Activated B cell treated with CpG ODN at 0.5 μM for 24 hours (primary cell): Measurements from ENCODE around the gene ICAM3. TPM values are rescaled to one million over a fixed set of nuclear protein-coding genes. Genes with fewer than 3 reads are reported as not detected.
"Not testable (repeated sequence)": the region's sequence is repeated elsewhere in the genome, so short reads cannot be mapped to it uniquely, and the experiment has no call there.

Experiments
- ATAC-seq: fragments of 200-7000 bp; cut with Tn5 transposase; one replicate; pipeline ENCODE4 v1.10.0; 2021; ENCODE audit warnings: low read depth, mild to moderate bottlenecking, moderate library complexity
- CTCF ChIA-PET: fragments of 350-600 bp; sonication (Branson Sonifier 250); formaldehyde crosslinking; loops from one replicate; lab custom pipeline; 2021; ENCODE audit warnings: antibody characterized with exemption; lab: Charles Lee
- POLR2A ChIA-PET: fragments of 350-600 bp; sonication (Branson Sonifier 250); formaldehyde crosslinking; loops from one replicate; lab custom pipeline; 2021; ENCODE audit warnings: antibody characterized with exemption; lab: Charles Lee
- DNase-seq: peaks from one replicate; pipeline ENCODE4 v3.0.0; 2022
- H3K27ac Mint-ChIP-seq: one replicate; pipeline ENCODE4 v1.8.0; 2020; ENCODE audit warnings: mixed read lengths
- H3K27me3 Mint-ChIP-seq: one replicate; pipeline ENCODE4 v1.8.0; 2021; ENCODE audit warnings: mixed read lengths
- H3K36me3 Mint-ChIP-seq: one replicate; pipeline ENCODE4 v1.8.0; 2021; ENCODE audit warnings: low read depth, mixed read lengths
- H3K4me1 Mint-ChIP-seq: one replicate; pipeline ENCODE4 v1.8.0; 2021; ENCODE audit warnings: mixed read lengths
- H3K4me3 Mint-ChIP-seq: one replicate; pipeline ENCODE4 v1.8.0; 2020; ENCODE audit warnings: mild to moderate bottlenecking, mixed read lengths
- H3K9me3 Mint-ChIP-seq: one replicate; pipeline ENCODE4 v1.8.0; 2020; ENCODE audit warnings: mixed read lengths
- CTCF ChIP-seq: fragments of 200-600 bp; IDR thresholded peaks from one replicate; pipeline ENCODE4 v1.8.0; 2022; ENCODE audit warnings: antibody characterized with exemption, mild to moderate bottlenecking
- intact Hi-C: fragments of 100-400 bp; cut with micrococcal nuclease; formaldehyde crosslinking; loops from one replicate; pipeline ENCODE4 v1.15.1; 2024
- total RNA-seq: library from RNA; stranded (reverse); gene quantifications from 2 replicates; pipeline ENCODE4 v1.2.3, GENCODE V29; 2022

ICAM3 gene
- total RNA-seq, 1 donor from 2014 or later: 147 TPM

- ChIA-PET POLR2A (interaction anchor here (1.0 to 2.0 kb wide), 2 partner anchors 39 to 83 kb away, joined by 7 read pairs; partner anchors contain the start of genes ICAM5 and RAVER1), CTCF (interaction anchor here (2.9 kb wide), 1 partner anchor 16 kb away, joined by 7 read pairs; no protein-coding TSS in a partner anchor)
- Mint-ChIP-seq H3K27ac (no peak overlapping the region), H3K27me3 (no peaks in the 10 kb centered on the region), H3K4me3 (no peak overlapping the region), H3K9me3 (no peaks in the 10 kb centered on the region), H3K36me3 (peaks cover 48% of the 10 kb centered on the region), H3K4me1 (peaks cover 16% of the 10 kb centered on the region)
- ATAC-seq (no peak), DNase-seq (no peak)
- intact Hi-C loops: loop anchor here (5.0 kb wide), 1 partner anchor 35 kb away; the partner anchor contains the start of gene ICAM3
- no peak for TF ChIP-seq CTCF
Measured at GRCh38 chr19:10372690-10373089, 33.3 kb upstream of the ICAM3 start.

GRCh38 chr19:10368101-10368803, 28.8 kb upstream of the ICAM3 start:
- POLR2A ChIA-PET: interaction anchor here (0.5 kb wide), 1 partner anchor 35 kb away, joined by 3 read pairs; the partner anchor contains the start of gene RAVER1
- CTCF ChIA-PET: no interaction called here
- intact Hi-C loops: no loop called here
- Mint-ChIP-seq H3K36me3 (peaks cover 71% of the 10 kb centered on the region), H3K27me3 (no peaks in the 10 kb centered on the region), H3K9me3 (no peaks in the 10 kb centered on the region), H3K4me1 (peaks cover 2% of the 10 kb centered on the region), H3K4me3 (no peak overlapping the region), H3K27ac (no peak overlapping the region)
- no peak for DNase-seq
- no peak for TF ChIP-seq CTCF
- no peak for ATAC-seq

GRCh38 chr19:10366950-10367512, 27.6 kb upstream of the ICAM3 start:
- CTCF ChIA-PET, H3K27ac Mint-ChIP-seq, POLR2A ChIA-PET, H3K9me3 Mint-ChIP-seq, intact Hi-C loops, H3K4me3 Mint-ChIP-seq, DNase-seq, ATAC-seq, H3K27me3 Mint-ChIP-seq, H3K4me1 Mint-ChIP-seq: not testable (repeated sequence)
- H3K36me3 Mint-ChIP-seq: peaks cover 78% of the 10 kb centered on the region

GRCh38 chr19:10365518-10365917, 26.1 kb upstream of the ICAM3 start:
- H3K4me1 Mint-ChIP-seq: no peaks in the 10 kb centered on the region
- TF ChIP-seq CTCF: no peak
- intact Hi-C loops: no loop called here
- no peak for ATAC-seq
- no peaks in the 10 kb centered on the region for H3K27me3 Mint-ChIP-seq
- CTCF ChIA-PET: no interaction called here
- H3K9me3 Mint-ChIP-seq: no peaks in the 10 kb centered on the region
- DNase-seq: no peak
- POLR2A ChIA-PET: no interaction called here
- H3K4me3 Mint-ChIP-seq: no peak overlapping the region
- H3K27ac Mint-ChIP-seq: no peak overlapping the region
- peaks cover 86% of the 10 kb centered on the region for H3K36me3 Mint-ChIP-seq

- intact Hi-C loops: no loop called here
- Mint-ChIP-seq H3K27ac (no peak overlapping the region), H3K4me1 (no peaks in the 10 kb centered on the region), H3K27me3 (no peaks in the 10 kb centered on the region), H3K36me3 (peaks cover 86% of the 10 kb centered on the region), H3K9me3 (no peaks in the 10 kb centered on the region), H3K4me3 (no peak overlapping the region)
- CTCF ChIA-PET: no interaction called here
- POLR2A ChIA-PET: no interaction called here
- DNase-seq (no peak), ATAC-seq (no peak)
- TF ChIP-seq CTCF: no peak
Measured at GRCh38 chr19:10364644-10365043, 25.2 kb upstream of the ICAM3 start.
